H1 (cell line): ENCODE measurements around the gene PTH2R. TPM values are rescaled to one million over a fixed set of nuclear protein-coding genes. Genes with fewer than 3 reads are reported as not detected.

Source experiments
- ASH2L ChIP-seq: fragments of 200-600, 300-600 bp; sonication (generic); IDR thresholded peaks from one replicate; pipeline ENCODE4 v1.7.1; 2017; ENCODE audit warnings: low read length
- CHD7 ChIP-seq: fragments of 300-600 bp; sonication (generic); IDR thresholded peaks from 2 replicates; pipeline ENCODE4 v1.7.1; 2012; ENCODE audit warnings: low read length, moderate library complexity, mild to moderate bottlenecking, inconsistent platforms; ENCODE audit not compliant: insufficient replicate concordance
- CTBP2 ChIP-seq: IDR thresholded peaks from 2 replicates; pipeline ENCODE4 v1.7.0; 2011; ENCODE audit warnings: borderline replicate concordance, mild to moderate bottlenecking, moderate library complexity, mixed read lengths, low read length; ENCODE audit not compliant: insufficient read depth, insufficient read length
- E2F6 ChIP-seq: IDR thresholded peaks from 2 replicates; pipeline ENCODE4 v1.6.1; 2012; ENCODE audit warnings: inconsistent platforms
- GABPA ChIP-seq: IDR thresholded peaks from 2 replicates; pipeline ENCODE4 v1.6.1; 2011; ENCODE audit warnings: mild to moderate bottlenecking, low read length, moderate library complexity, borderline replicate concordance; ENCODE audit not compliant: insufficient read depth
- HDAC6 ChIP-seq: IDR thresholded peaks from one replicate; pipeline ENCODE4 v1.7.1; 2012; ENCODE audit warnings: low read depth, mild to moderate bottlenecking, inconsistent platforms, low read length, moderate library complexity
- JUND ChIP-seq: IDR thresholded peaks from 2 replicates; pipeline ENCODE4 v1.6.1; 2011; ENCODE audit warnings: mild to moderate bottlenecking, improper control_type of control experiment, low read length
- KDM5A ChIP-seq: fragments of 200-600 bp; IDR thresholded peaks from 2 replicates; pipeline ENCODE4 v1.7.1; 2012; ENCODE audit warnings: mild to moderate bottlenecking, low read length, inconsistent platforms, mixed read lengths
- NRF1 ChIP-seq: IDR thresholded peaks from 2 replicates; pipeline ENCODE4 v1.6.1; 2011; ENCODE audit warnings: mild to moderate bottlenecking, low read depth, low read length, improper control_type of control experiment
- RXRA ChIP-seq: IDR thresholded peaks from 2 replicates; pipeline ENCODE4 v1.6.1; 2011; ENCODE audit warnings: low read depth, mild to moderate bottlenecking, low read length, moderate library complexity; ENCODE audit not compliant: insufficient read depth
- polyA plus RNA-seq, 7 experiments: library from polyadenylated mRNA; depleted of rRNA in 3 of 7; stranded (reverse) in 5 of 7; unstranded in 2 of 7; fragments of >200 nt in 5 of 7; fragments of 200-250 nt in 2 of 7; gene quantifications; 1 replicate in 5 of 7; 2 replicates in 1 of 7; 4 replicates in 1 of 7; pipeline versions ENCODE4 v1.2.1 to v1.2.3, GENCODE V29; 2011 to 2013; ENCODE audit warnings: missing spikeins in 2 of 7, mixed read lengths in 2 of 7
- total RNA-seq: library from RNA; stranded (reverse); fragmentation: NEBNext Ultra II Directional; extraction: Animal tissue kit (Norgen Biotek cat#: 25700); gene quantifications from 2 replicates; pipeline ENCODE4 v1.2.1, GENCODE V29; 2021

The PTH2R gene
- total and polyA plus RNA-seq, 2 of the 8 experiments (the other 6 are each of a cell fraction or from before 2014, with no cell fraction given) = 0.19 to 0.38 TPM

- TF ChIP-seq CHD7 (no peak), E2F6 (no peak), ASH2L (no peak), RXRA (no peak), HDAC6 (no peak), GABPA (no peak), JUND (no peak), CTBP2 (no peak), NRF1 (no peak), KDM5A (no peak)
These were observed 89.5 kb downstream of the PTH2R start (continued) for GRCh38 chr2:208496129-208496528.
